Ovary (tissue), 3 donors: ENCODE data around the gene TNFSF12.

ENCODE experiments used
- CTCF ChIP-seq, 3 donors: fragments of 450-650 bp in 2 of 3; fragments of 200-600 bp in 1 of 3; IDR thresholded peaks; one replicate each; pipeline versions ENCODE4 v1.5.1 to v1.8.0; 2016 to 2022; ENCODE audit warnings: antibody characterized with exemption in 3 of 3, mild to moderate bottlenecking in 1 of 3
- EP300 ChIP-seq: sonication (generic); formaldehyde crosslinking; IDR thresholded peaks from one replicate; pipeline ENCODE4 v1.6.1; 2017; ENCODE audit warnings: antibody characterized with exemption
- donor health status: DM: no; HTN: no; CAD: no.

- TF ChIP-seq EP300 (no peak), CTCF (IDR thresholded peaks at IDR 0.05) (no peak)
Measured at GRCh38 chr17:7580604-7581575, 32.0 kb downstream of the TNFSF12 start.
